GM15510 (cell line): ENCODE results near the gene GABRB1.

ENCODE experiments used
- POLR2A ChIP-seq: IDR thresholded peaks from 3 replicates; pipeline ENCODE4 v1.6.1; 2011; ENCODE audit warnings: borderline replicate concordance; ENCODE audit not compliant: insufficient read length; ENCODE audit errors: extremely low read depth

Gene GABRB1

DNA sequence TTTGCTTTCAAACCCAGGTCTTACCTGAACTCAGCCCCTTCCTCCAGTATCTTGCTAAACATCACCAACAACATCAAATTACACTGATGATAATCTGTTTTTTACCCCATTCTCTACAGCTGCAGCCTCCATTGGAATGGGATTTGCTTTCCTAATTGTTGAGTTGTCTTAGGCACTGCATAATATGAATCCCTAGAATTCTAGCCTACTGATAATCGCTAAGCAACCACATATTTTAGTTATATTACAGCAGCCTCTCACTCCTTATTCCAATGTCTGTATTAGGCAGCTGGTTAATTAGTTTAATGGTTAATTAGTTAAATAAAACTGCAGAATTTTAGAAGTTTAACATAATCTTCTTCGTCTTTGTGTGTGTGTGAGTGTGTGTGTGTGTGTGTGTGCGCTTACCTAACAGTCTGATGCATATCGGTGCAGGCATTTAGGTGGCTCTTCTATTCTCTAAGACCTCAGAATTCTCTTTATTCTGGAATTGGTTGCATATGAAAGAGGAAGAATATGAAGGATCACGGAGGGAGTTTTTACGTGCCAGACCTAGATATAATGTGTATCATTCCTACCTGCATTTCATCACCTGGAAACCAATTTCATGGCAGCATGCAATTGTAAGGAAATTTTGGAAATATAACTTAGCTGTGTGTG, 437.5 kb downstream of the GABRB1 start:
- no peak for TF ChIP-seq POLR2A

DNA sequence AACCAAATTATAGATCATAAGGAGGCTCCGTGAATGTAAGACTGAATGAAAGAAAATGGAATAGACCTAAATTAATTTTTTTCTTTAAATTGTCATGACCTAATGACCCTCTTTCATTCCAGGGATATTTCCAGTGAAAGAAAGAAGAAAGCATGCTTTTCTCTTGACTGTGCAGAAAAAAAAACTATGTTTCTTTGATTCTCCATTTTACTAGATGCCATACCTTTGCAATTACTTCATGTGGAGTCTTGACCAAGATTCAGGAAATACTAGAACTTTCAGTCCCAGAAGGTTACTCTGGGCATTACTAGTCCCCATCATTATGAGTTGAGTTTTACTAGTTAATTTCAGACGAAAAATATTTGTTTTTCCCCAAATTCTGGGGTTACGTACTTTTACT, 438.6 kb downstream of the GABRB1 start:
- no peak for TF ChIP-seq POLR2A

DNA sequence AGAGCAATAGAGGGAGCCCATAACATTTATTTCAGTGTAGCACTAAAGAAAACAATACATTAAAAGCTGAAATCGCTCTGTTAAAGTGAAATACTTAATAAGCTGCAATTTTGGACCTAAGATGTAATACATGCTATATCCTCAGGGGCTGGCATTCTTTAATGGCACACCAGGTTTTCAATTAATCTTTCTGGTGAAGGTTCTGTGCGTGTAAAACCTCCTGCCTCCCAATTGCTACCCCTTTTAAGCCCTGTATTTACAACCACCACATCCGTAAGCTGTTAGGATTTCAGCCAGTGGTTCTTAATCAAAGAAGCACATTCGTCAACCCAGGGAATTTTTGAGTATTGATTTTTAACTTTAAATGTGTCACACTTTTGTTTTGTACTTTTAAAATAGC, 439.7 kb downstream of the GABRB1 start:
- no peak for TF ChIP-seq POLR2A

DNA sequence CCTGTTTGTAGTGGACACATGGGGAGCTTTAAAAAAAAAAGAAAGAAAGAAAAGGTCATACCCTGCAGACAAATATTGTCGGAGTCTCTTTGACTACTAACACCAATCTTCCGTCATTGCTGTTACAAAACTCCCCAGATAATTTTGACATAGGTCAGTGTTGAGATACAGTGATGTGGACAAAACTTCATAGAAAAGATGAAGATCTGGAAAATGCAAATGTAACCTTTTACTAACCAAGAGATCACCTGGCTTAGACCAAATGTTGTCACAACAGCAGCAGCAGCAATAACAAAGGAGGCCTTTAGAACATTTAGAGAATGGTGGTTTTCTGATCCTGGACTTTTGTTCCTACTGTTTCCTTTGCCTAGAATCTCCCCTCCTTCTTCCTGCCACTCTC, 440.2 kb downstream of the GABRB1 start:
- no peak for TF ChIP-seq POLR2A

DNA sequence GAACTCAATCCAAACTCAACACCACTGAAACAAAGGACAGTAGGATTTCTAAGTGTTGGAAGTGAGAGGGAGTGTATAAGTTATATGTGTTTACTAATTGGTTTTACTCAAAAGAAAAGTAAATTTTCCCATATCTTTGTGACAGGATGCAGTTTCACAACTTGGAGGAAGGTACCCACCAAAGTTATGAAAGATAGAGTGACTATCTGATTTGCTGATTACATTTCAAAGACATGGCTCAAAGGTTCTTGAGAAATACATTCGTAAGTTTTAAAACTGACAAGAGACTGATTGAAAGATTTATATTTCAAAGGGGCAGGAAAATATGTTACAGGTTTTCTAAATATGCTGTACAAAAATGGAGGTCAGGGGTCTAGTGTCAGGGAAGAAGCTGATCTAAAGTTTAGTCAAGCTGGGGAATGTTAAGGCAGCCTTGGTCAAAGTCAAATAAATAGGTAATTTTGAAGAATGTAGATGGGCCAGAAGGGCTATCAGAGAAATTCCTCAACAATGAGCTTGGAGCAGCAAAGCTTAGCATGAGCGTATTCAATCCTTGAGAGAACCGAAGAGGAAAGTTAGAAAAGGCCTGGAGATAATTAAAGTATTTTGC, 441.9 kb downstream of the GABRB1 start:
- TF ChIP-seq POLR2A, result no peak

DNA sequence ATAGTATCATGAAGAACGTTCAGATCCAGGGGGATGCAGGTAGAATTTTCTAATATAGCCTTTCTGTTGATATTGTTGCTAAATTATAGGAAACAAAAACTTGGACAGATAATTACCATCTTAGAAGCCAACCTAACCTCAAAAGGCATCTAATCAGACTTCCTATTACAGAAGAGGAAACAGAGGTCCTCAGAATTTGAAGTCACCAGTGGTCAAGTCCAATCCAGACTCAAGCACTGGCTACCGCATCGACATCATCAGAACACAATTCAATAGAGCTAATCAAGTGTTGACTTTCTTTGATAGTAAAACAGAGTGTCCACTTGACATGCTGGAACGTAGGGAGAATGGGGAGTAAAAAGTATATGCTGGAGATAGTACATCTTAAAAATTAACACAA, 443.4 kb downstream of the GABRB1 start:
- TF ChIP-seq POLR2A, result no peak

DNA sequence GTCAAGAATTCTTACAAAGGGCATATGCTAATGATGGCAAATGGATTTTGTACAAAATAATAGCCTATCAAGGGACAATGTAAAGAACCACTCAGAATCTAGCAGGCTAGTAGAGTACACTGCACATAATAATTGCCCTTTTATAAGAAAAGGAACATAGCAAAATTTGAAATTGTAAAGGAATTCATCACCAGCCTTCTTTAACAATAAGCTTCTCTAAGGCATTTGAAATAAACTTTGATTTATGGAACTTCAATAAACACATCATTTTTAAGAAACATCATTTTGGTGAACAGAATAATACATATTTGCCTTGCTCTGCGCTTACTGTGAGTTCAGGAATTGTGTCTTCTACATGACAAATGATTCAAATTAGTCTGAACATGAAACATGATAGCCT, 444.0 kb downstream of the GABRB1 start:
- TF ChIP-seq POLR2A, result no peak
